Measurements from ENCODE around the gene UGT1A3.

- TF ChIP-seq, protein P1, sequence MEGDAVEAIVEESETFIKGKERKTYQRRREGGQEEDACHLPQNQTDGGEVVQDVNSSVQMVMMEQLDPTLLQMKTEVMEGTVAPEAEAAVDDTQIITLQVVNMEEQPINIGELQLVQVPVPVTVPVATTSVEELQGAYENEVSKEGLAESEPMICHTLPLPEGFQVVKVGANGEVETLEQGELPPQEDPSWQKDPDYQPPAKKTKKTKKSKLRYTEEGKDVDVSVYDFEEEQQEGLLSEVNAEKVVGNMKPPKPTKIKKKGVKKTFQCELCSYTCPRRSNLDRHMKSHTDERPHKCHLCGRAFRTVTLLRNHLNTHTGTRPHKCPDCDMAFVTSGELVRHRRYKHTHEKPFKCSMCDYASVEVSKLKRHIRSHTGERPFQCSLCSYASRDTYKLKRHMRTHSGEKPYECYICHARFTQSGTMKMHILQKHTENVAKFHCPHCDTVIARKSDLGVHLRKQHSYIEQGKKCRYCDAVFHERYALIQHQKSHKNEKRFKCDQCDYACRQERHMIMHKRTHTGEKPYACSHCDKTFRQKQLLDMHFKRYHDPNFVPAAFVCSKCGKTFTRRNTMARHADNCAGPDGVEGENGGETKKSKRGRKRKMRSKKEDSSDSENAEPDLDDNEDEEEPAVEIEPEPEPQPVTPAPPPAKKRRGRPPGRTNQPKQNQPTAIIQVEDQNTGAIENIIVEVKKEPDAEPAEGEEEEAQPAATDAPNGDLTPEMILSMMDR (IDR thresholded peaks at IDR 0.05; ENCODE audit: insufficient read depth, low read length, poor library complexity, severe bottlenecking) = no peak
- no peak for TF ChIP-seq EZH2phosphoT487 (conservative IDR thresholded peaks at IDR 0.05; ENCODE audit: low read length)
Measured at GRCh38 chr2:233807966-233808935, 79.4 kb downstream of the UGT1A3 start.
